ENCODE data around the gene CRAMP1.

DNA sequence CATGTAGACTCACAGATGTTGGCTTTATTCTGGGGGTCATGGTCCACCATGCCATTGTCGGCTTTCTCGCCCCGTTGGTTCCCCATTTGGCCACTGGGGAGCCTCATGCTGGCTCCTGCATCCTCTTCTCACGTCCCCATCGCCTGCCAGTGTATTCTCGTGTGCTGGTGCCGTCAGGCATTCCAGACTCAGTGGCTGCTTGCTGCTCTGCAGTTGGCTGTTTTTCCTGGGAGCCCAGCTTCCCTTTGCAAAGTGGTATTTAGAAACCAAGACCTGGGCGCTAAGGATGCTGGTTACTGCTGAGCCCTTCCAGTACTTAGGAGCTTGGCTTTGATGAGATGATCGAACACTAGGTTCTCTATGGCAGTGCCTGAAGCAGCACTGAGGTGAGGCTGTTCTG, 19.1 kb downstream of the CRAMP1 start:
- TF ChIP-seq TAF7 (optimal IDR thresholded peaks at IDR 0.05; ENCODE audit: borderline replicate concordance, low read depth, low read length) (no peak), EP300 (IDR thresholded peaks at IDR 0.05; ENCODE audit: borderline replicate concordance in 1 of 2, low read depth in 2 of 2, low read length in 2 of 2) (no peak), TCF12 (IDR thresholded peaks at IDR 0.05; ENCODE audit: low read depth, low read length) (no peak)
